ENCODE measurements around the gene PLA2G12A. TPM values are rescaled to one million over a fixed set of nuclear protein-coding genes. Genes with fewer than 3 reads are reported as not detected.

The PLA2G12A gene
- total RNA-seq (10 to 100 TPM; 28.2 to 58.4 TPM), polyA plus RNA-seq (ENCODE audit: insufficient read length in 6 of 6) (10 to 100 TPM; 20.6 to 39.8 (median 32.2) TPM)
- long read RNA-seq, donor 1, full-length matches to known transcripts = 30 of 30 reads
- long read RNA-seq, donor 1, partial matches to known transcripts = 0 of 30 reads
- long read RNA-seq, donor 1, other reads (novel, unspliced or antisense) = 0 of 30 reads
- long read RNA-seq, donor 2, full-length matches to known transcripts = 29 of 35 reads
- long read RNA-seq, donor 2, partial matches to known transcripts = 6 of 35 reads
- long read RNA-seq, donor 2, other reads (novel, unspliced or antisense) = 0 of 35 reads
- long read RNA-seq, donor 3, full-length matches to known transcripts = 23 of 23 reads
- long read RNA-seq, donor 3, partial matches to known transcripts = 0 of 23 reads
- long read RNA-seq, donor 3, other reads (novel, unspliced or antisense) = 0 of 23 reads
- long read RNA-seq, donor 4, full-length matches to known transcripts = 29 of 31 reads
- long read RNA-seq, donor 4, partial matches to known transcripts = 0 of 31 reads
- long read RNA-seq, donor 4, other reads (novel, unspliced or antisense) = 2 of 31 reads
- long read RNA-seq, donor 5, full-length matches to known transcripts = 31 of 31 reads
- long read RNA-seq, donor 5, partial matches to known transcripts = 0 of 31 reads
- long read RNA-seq, donor 5, other reads (novel, unspliced or antisense) = 0 of 31 reads
- long read RNA-seq, donor 6, full-length matches to known transcripts = 27 of 27 reads
- long read RNA-seq, donor 6, partial matches to known transcripts = 0 of 27 reads
- long read RNA-seq, donor 6, other reads (novel, unspliced or antisense) = 0 of 27 reads
- long read RNA-seq, donor 7, full-length matches to known transcripts = 12 of 12 reads
- long read RNA-seq, donor 7, partial matches to known transcripts = 0 of 12 reads
- long read RNA-seq, donor 7, other reads (novel, unspliced or antisense) = 0 of 12 reads
- long read RNA-seq, donor 8, full-length matches to known transcripts = 22 of 22 reads
- long read RNA-seq, donor 8, partial matches to known transcripts = 0 of 22 reads
- long read RNA-seq, donor 8, other reads (novel, unspliced or antisense) = 0 of 22 reads
- long read RNA-seq, donor 9 = 0 reads
- long read RNA-seq, donor 10, full-length matches to known transcripts = 31 of 31 reads
- long read RNA-seq, donor 10, partial matches to known transcripts = 0 of 31 reads
- long read RNA-seq, donor 10, other reads (novel, unspliced or antisense) = 0 of 31 reads
- long read RNA-seq, donor 11, full-length matches to known transcripts = 15 of 15 reads
- long read RNA-seq, donor 11, partial matches to known transcripts = 0 of 15 reads
- long read RNA-seq, donor 11, other reads (novel, unspliced or antisense) = 0 of 15 reads
- long read RNA-seq, donor 12, full-length matches to known transcripts = 16 of 16 reads
- long read RNA-seq, donor 12, partial matches to known transcripts = 0 of 16 reads
- long read RNA-seq, donor 12, other reads (novel, unspliced or antisense) = 0 of 16 reads

GRCh38 chr4:109729718-109730618, at the start of gene PLA2G12A:
Gene PLA2G12A (minus strand): TSS chr4:109730070. CDS start chr4:109729809, 261 bp downstream.
- Histone ChIP-seq H3K36me3 (no peaks in the 10 kb centered on the region), H3K27me3 (no peaks in the 10 kb centered on the region), H3K4me3 (peak within 1 kb of the TSS; percentile 82 to 90), H3K9me3 (no peaks in the 10 kb centered on the region), H3K27ac (peak within 1 kb of the TSS; percentile 72 to 87), H3K4me1 (peaks cover 0 to 18% of the 10 kb centered on the region in 2 donors)
- DNase-seq (peak; percentile 79 to 93 (median 86)), ATAC-seq (peak; percentile 95)
- TF ChIP-seq CTCF (IDR thresholded peaks at IDR 0.05) = no peak
- intact Hi-C loops (cut with DNase I) = no loop called here

- Histone ChIP-seq H3K9me3 (no peaks in the 10 kb centered on the region), H3K4me1 (no peaks in the 10 kb centered on the region), H3K4me3 (no peak overlapping the region), H3K27me3 (no peaks in the 10 kb centered on the region), H3K36me3 (no peaks in the 10 kb centered on the region), H3K27ac (no peak overlapping the region)
- no peak for ATAC-seq
- TF ChIP-seq CTCF (IDR thresholded peaks at IDR 0.05) = no peak
- DNase-seq = no peak
- intact Hi-C loops (cut with DNase I) = no loop called here
These were observed 35.0 kb upstream of the PLA2G12A start for GRCh38 chr4:109764789-109765402.

- H3K36me3 ChIP-seq = no peaks in the 10 kb centered on the region
- no peak for TF ChIP-seq CTCF (IDR thresholded peaks at IDR 0.05)
- peak in 1 of 4 donors; percentile 20 for DNase-seq
- no peaks in the 10 kb centered on the region for H3K4me1 ChIP-seq
- H3K27ac ChIP-seq = no peak overlapping the region
- ATAC-seq = no peak
- no peak overlapping the region for H3K4me3 ChIP-seq
- intact Hi-C loops (cut with DNase I) = no loop called here
- H3K27me3 ChIP-seq = no peaks in the 10 kb centered on the region
- H3K9me3 ChIP-seq = no peaks in the 10 kb centered on the region
These were observed 34.5 kb upstream of the PLA2G12A start for GRCh38 chr4:109764376-109764775.

DNA sequence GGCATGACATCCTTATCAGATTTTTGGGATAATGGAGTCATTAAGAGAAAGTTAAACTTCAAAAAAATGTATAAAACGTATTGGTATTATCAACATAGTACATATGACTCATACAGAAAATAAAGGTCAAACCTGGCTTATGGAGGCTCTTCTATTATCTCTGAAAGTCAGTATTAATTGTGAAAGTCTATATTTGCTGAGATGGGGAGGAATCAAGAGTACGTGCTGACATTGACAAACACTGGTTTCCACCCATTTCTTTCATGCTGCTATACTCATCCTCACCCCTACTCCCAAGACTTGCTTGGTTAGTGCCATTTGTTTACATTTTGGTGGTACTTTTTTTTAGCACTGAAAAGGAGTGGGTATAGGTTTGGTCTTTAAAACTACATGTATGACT, 30.8 kb upstream of the PLA2G12A start:
- Histone ChIP-seq H3K36me3 (no peaks in the 10 kb centered on the region), H3K4me3 (no peak overlapping the region), H3K4me1 (no peaks in the 10 kb centered on the region), H3K9me3 (no peaks in the 10 kb centered on the region), H3K27ac (no peak overlapping the region), H3K27me3 (no peaks in the 10 kb centered on the region)
- intact Hi-C loops (cut with DNase I) = no loop called here
- no peak for ATAC-seq
- no peak for TF ChIP-seq CTCF (IDR thresholded peaks at IDR 0.05)
- DNase-seq = no peak
